Measurements from ENCODE around the gene EEF1A2.

EEF1A2 gene

DNA sequence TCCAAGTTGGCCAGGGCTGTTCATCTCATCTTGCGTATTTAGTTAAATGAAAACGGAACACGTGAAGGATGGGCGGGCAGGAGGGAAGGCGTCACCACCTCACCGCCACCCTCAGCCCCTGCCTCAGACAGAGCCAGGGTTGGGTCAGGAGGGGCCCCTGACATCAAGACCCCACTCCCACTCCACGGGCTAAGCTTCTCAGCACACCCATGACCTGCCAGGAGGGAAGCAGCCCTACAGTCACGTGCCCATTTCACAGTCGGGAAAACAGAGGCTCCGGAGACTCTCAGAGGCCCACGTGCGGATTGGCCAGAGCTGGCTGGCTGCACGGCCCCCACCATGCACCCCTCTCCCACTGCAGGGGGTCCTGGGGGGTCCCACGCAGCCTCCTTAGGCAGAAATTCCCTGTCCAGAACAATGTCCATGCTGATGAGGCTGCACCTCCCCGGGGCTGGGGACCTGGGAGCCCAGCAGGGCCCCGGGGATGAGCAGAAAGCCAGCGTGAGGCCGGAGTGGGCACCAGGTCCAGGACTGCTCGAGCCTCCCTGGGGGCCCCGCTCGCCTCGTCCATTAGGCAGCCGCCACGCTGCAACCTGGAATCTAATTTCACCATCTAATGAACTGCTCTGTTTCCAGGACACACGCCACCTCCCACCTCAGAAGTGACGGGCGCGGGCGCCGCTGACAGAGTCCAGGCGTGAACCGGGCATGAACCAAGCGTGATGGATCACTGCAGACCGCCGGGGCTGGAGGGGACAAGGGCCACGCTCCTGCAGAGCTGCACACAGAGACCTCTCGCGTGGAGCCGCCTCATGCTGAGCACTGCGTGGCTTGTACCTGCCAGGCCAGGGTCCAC, 42.2 kb downstream of the EEF1A2 start:
- peak in 2 of 51 donors; percentile 28 to 30 for DNase-seq

- DNase-seq: no peak
Measured at GRCh38 chr20:63455568-63455859, 43.4 kb downstream of the EEF1A2 start.

GRCh38 chr20:63454731-63455567, 43.9 kb downstream of the EEF1A2 start:
- peak in 3 of 51 donors; percentile 27 to 31 (median 28) for DNase-seq

- peak in 5 of 51 donors; percentile 9 to 37 (median 20) for DNase-seq
Measured at GRCh38 chr20:63452821-63453523, 45.9 kb downstream of the EEF1A2 start.

DNA sequence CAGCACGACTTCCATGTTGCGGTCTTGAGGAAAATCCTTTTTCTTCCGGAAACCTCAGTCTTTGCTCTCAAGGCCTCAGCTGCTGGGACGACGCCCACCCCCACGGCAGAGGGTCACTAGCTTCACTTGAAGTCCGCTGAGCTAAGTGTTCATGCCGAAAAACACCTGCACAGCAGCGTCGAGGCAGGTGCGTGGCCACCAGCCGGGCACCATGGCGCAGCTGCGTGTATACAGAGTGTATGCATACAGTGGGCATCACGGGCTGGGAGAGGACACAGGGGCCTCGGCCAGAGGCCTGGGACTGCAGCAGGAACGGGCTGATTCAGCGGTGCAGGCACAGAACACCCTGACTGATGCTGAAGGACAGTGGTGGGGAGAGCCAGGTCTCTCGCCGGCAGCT, 46.5 kb downstream of the EEF1A2 start:
- no peak for DNase-seq

DNA sequence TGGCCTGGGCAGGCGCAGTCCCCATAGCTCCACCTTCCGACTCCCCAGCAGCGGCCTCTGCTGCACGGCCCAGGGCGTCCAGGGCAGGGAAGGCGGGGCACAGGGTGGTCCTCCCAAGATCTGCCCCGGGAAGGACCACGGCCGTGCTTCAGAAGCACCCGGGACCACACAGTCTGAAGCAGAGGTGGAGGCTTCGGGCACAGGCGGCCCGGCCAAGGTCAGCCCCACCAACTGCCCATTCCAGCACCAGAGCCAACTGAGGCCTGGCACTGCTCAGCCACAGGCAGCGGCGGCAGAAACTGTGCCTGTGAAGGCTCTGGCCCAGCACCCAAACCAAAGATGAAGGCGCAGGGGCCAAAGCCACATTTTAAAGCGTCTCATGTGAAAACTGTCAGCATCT, 47.1 kb downstream of the EEF1A2 start:
- DNase-seq: no peak

DNA sequence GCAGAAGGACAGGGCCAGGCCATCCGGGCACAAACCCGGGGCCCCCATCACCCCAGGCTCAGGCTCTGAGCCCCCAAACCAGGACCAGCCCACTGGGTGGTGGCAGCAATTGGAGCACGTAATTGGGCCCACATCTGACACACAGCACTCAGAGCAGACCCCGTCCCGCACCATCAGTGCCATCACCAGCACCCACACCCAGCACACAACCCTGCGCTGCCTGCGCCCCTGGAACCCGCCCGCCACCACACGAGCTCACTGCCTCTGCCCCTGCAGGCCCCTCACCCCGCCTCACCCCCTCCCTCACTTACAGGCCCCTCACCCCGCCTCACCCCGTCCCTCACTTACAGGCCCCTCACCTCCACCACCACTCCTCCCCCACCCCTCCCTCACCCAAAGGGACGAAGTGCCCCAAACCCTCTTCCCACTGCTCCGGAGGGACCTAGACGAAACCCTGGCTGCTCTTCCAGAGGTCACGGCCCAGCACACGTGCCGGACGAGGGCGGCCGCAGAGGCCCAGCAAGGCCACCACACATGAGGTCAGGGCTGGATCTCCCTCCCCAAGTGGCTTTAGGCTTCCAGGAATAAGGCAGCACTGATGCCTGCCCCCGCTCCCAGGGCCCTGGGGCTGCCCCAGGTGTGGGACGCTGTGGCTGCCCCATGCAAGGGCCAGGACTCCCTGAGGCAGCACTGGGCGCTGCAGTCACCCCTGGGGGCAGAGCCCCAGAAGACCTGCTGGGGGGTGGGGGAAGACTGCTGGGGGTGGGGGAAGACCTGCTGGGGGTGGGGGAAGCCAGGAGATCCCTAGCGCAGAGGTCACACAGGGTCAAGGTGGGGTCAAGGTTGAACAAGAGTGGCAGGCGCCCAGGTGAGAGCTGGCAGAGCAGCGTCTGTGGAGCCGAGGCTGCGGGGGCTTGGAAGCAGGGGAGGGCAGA, 48.8 kb downstream of the EEF1A2 start:
- DNase-seq: no peak

GRCh38 chr20:63449025-63449424, 49.9 kb downstream of the EEF1A2 start:
- no peak for DNase-seq

GRCh38 chr20:63448031-63448430, 50.9 kb downstream of the EEF1A2 start:
- DNase-seq: peak in 1 of 51 donors; percentile 40

DNA sequence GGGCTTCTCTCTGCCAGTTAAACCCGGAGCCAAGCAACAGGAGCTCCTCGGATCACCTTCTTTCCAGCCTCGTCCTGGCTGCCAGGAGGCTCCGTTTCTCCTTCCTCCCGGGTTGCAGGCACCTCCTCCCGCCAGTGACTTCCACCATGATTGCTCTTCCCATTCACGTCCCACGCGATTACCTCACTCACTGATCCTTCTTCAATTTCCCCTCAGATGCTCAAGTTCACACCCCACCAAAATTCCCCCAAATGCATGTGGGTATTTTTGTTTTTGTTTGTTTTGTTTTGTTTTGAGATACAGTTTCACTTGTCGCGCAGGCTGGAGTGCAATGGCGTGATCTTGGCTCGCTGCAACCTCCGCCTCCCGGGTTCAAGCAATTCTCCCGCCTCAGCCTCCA, 51.6 kb downstream of the EEF1A2 start:
- DNase-seq: no peak

GRCh38 chr20:63446216-63447024, 52.5 kb downstream of the EEF1A2 start:
- DNase-seq: peak in 23 of 51 donors; percentile 6 to 72 (median 40)

GRCh38 chr20:63445075-63445734, 53.7 kb downstream of the EEF1A2 start:
- DNase-seq: peak in 1 of 51 donors; percentile 59

DNA sequence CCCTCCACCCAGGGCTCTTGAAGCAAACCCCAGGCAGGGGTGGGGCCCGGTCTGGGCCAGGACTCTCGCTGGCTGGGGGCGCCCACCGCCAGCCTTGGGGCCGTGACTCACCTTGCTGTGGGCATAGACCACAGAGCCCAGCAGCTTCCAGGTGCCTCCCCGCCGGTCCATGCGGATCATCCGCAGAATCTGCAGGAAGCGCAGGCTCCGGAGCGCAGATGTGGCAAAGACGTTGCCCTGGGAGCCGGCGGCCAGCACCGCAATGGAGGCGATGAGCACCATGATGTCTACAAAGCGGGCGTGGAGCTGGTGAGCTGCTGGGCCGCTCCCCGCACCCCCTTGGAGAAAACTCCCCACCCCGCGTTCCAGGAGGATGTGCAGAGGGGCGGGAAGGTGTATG, 54.3 kb downstream of the EEF1A2 start:
- no peak for DNase-seq

DNA sequence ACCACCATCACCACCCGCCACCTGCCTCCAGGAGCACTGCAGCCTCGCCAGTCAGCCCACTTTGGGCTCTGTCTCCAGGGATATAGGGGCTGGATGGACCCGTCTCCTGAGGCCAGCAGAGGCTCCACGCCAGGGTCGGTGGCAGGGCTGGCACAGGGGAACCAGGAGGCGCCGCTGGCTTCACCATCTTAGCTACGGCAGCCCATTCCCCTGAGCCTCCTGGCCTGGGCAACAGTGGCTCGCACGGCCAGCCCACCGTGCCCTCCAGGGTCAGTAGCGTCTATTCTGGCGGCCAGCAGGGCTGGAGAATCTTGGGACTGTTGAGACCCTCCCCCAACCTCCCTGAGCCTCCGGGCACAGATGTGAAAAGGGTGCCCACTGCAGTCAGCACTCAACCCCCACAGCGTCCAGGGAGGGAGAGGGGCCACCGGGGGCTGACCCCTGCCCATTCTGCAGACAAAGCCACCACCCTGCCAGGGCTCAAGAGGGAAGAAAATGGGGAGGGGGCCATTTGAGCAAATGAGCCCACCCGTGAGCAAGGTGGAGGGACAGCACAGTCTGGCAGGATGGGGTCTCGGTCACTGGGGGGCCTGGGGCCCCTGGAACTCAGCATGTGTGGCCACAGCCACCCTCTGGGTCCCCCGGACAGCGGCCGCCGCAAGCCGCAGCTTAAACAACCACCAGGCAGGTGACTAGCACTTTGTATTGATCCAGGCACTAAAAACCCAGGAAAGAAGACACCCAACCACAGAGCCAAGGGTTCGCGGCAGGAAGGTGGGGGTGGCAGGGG, 55.1 kb downstream of the EEF1A2 start:
- no peak for DNase-seq

- DNase-seq: peak in 27 of 51 donors; percentile 5 to 63 (median 34)
Measured at GRCh38 chr20:63442100-63442493, 56.8 kb downstream of the EEF1A2 start.

GRCh38 chr20:63441136-63442099, 57.5 kb downstream of the EEF1A2 start:
- DNase-seq: no peak

DNA sequence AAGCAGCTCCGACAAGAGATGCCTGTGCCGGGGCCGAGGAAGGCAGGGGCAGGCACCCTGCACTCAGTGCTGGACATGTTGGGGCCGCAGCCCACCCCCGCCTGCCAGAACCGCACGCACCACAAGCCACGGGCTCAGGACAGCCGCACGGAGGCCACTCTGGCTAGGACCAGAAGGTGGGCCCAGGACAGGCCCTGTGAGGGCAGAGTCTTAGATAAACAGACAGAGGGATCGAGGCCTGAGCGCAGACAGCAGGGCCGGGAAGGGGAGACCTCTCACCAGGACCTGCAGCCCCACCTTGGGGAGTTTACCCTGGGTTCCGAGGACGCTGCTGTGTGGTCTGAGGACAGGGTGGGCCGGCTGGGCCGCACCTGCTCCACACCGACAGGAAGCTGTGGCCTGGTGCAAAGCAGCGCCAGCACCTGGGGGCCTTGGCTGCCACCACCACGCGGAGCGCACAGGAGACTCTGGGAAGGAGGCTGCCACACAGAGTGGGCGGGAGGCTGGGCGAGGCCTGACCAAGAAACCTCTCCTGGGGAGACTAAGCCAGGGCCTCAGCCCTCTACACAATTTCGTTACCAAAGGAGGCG, 58.4 kb downstream of the EEF1A2 start:
- no peak for DNase-seq
